Measurements from ENCODE around the gene ZNF579. TPM values are rescaled to one million over a fixed set of nuclear protein-coding genes. Genes with fewer than 3 reads are reported as not detected.
A peak's percentile ranks its signal among the peaks of the same experiment; 100 is the strongest.

ZNF579 gene, protein sequence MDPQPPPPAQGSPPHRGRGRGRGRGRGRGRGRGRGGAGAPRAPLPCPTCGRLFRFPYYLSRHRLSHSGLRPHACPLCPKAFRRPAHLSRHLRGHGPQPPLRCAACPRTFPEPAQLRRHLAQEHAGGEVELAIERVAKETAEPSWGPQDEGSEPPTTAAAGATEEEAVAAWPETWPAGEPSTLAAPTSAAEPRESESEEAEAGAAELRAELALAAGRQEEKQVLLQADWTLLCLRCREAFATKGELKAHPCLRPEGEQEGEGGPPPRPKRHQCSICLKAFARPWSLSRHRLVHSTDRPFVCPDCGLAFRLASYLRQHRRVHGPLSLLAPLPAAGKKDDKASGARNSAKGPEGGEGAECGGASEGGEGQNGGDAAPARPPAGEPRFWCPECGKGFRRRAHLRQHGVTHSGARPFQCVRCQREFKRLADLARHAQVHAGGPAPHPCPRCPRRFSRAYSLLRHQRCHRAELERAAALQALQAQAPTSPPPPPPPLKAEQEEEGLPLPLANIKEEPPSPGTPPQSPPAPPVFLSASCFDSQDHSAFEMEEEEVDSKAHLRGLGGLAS
- total RNA-seq (ENCODE audit: insufficient read depth, low replicate concordance), result 1.4 TPM

DNA sequence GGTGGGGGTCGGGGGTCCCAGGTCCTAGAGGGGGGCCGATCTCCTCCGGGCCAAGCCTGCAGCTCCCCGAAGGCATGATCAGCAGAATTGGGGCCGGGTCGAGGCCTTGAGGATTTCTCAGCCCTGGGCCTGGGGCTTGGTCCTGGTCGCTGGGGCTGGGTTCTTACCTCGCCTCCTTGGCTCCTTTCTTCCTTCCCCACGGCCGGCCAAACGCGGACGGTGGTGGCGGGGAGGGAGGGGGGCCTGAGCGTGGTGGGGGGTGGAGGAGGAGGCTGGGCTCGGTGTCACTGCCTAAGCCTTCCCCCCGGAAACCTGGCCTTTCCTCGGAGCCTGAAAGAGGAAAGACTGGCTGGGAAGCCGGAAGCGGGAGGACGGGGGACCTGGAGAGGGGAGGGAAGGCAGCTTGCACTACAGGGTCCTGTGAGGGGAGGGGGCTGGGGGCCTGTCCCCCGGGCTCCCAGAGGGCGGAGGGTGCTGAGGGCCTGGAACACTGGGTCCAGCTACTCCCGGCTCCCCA is at the start of gene ZNF579:
TSS of gene ZNF579 (minus strand) at position 221 of the 517 bp plus-strand sequence. CDS start 1,209 bp downstream, outside the sequence.
- peak; percentile 90 for DNase-seq (ENCODE audit: low spot score)

GRCh38 chr19:55626350-55626749 is 45.7 kb upstream of the ZNF579 start:
- no peak for DNase-seq (ENCODE audit: low spot score)

GRCh38 chr19:55625004-55625326 is 44.3 kb upstream of the ZNF579 start:
- no peak for DNase-seq (ENCODE audit: low spot score)

DNA sequence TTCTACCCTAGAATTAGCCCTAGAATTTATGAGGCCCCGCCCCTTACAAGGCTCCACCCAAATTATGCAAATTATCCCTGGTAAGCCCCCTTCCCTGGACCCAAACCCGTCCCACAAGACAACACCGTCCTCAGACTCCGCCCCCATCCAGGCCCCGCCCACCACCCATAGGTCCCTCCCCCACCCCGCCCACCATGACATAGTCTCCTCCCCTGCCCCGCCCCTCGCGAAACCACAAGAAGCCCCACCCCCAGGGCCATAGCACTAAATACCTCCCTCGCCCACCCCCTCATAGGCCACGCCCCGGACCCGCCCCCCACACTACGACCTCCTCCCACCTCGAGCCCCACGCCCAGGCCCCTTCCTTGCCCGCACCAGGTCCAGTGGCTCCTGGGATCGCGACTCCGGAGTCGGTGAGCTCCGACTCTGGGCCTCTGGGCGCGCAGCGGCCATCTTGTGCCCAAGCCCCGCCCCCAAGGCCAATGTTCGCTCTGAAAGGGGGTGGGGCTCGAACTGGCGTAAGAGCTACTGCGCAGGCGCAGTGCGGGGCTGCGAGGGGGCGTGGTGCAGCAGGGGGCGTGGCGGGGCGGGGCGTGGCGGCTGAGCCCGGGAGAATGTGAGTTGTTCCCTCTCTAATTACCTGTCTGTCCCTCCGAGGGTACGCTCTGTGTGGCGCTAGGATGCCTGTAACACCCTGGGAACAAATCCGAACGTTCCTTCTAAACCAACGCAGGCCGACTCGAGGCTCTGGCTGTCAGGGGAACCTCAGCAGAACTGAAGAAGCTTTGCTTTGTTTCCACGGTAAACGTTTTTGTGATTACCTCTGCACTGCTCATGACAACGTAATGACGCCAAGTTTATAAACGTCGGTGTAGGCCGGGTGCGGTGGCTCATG is 43.7 kb upstream of the ZNF579 start, which contains the start of gene ZNF784:
TSS of gene ZNF784 (minus strand) at position 458 of the 895 bp plus-strand sequence. CDS start at position 453, 5 bp downstream.
- peak; percentile 96 for DNase-seq (ENCODE audit: low spot score)

- DNase-seq (ENCODE audit: low spot score), result no peak
These were observed 42.9 kb upstream of the ZNF579 start for GRCh38 chr19:55623561-55623960.

GRCh38 chr19:55623130-55623529 is 42.5 kb upstream of the ZNF579 start:
- DNase-seq (ENCODE audit: low spot score), result no peak

GRCh38 chr19:55622242-55622969 is 41.8 kb upstream of the ZNF579 start:
- no peak for DNase-seq (ENCODE audit: low spot score)

GRCh38 chr19:55621673-55622231 is 41.1 kb upstream of the ZNF579 start:
- no peak for DNase-seq (ENCODE audit: low spot score)

GRCh38 chr19:55621205-55621672 is 40.6 kb upstream of the ZNF579 start:
- no peak for DNase-seq (ENCODE audit: low spot score)

- no peak for DNase-seq (ENCODE audit: low spot score)
These were observed 40.0 kb upstream of the ZNF579 start for GRCh38 chr19:55620410-55621204.

DNA sequence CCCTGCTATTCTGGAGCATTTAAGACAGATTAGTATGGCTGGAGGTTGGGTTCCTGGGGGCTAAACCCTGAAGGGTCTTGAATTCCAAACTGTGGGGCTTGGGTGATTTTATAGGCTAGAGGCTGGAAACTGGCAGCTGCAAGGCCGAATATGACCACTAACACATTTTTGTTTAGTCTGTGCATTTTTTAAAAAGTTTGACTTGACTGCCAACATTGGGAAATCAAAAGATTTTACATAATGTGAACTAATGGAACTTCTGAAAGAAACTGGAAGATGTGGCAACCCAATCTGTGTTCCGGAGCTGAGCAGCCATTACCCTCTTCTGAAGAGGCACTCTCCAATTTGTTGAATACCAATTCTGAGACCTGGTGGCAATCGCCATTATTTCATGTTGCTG is 38.6 kb upstream of the ZNF579 start:
- no peak for DNase-seq (ENCODE audit: low spot score)

- no peak for DNase-seq (ENCODE audit: low spot score)
These were observed 37.8 kb upstream of the ZNF579 start for GRCh38 chr19:55618426-55618825.

DNA sequence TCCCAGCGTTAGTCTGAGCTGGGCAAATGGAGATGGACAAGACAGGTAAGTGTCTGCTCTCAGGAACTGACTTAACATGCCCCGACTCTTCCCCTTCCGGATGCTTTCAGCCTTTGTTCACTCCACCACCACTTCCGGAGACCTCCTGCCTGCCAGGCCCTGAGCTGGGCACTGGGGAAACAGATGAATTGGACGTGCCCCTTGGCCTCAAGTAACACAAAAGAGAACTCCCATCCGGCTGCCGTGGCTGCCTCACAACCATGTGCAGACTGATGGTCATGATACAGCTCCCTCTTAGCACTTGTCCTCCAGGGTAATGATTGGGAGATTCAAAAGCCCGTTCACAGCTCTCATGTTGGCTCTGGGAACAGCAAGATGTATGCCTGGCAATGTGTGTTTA is 36.8 kb upstream of the ZNF579 start:
- DNase-seq (ENCODE audit: low spot score), result no peak

GRCh38 chr19:55616395-55616875 is 35.8 kb upstream of the ZNF579 start:
- no peak for DNase-seq (ENCODE audit: low spot score)

- DNase-seq (ENCODE audit: low spot score), result no peak
These were observed 35.1 kb upstream of the ZNF579 start for GRCh38 chr19:55615543-55616394.

GRCh38 chr19:55614711-55615542 is 34.3 kb upstream of the ZNF579 start:
- no peak for DNase-seq (ENCODE audit: low spot score)

- DNase-seq (ENCODE audit: low spot score), result no peak
These were observed 33.5 kb upstream of the ZNF579 start for GRCh38 chr19:55613930-55614710.

Measured in umbilical cord (tissue), 2 donors.